ENCODE results near the gene SORBS1. TPM values are rescaled to one million over a fixed set of nuclear protein-coding genes. Genes with fewer than 3 reads are reported as not detected.

SORBS1 gene
- total RNA-seq, 2 experiments from 2014 or later: 0.13 to 0.70 TPM

- Mint-ChIP-seq H3K4me3 (no peak overlapping the region), H3K27me3 (peaks cover 7% of the 10 kb centered on the region), H3K9me3 (no peaks in the 10 kb centered on the region), H3K27ac (no peak overlapping the region), H3K4me1 (ENCODE audit: low read depth) (no peaks in the 10 kb centered on the region), H3K36me3 (ENCODE audit: low read depth) (no peaks in the 10 kb centered on the region)
- no peak for TF ChIP-seq CTCF (IDR thresholded peaks at IDR 0.05)
- DNase-seq (no peak), ATAC-seq (no peak)
- ChIA-PET POLR2A (no interaction called here), CTCF (interaction anchor here (0.8 to 1.1 kb wide), 2 partner anchors 29 to 37 kb away, joined by 3 read pairs; no protein-coding TSS in a partner anchor)
- intact Hi-C loops (cut with micrococcal nuclease): no loop called here
Measured at GRCh38 chr10:95459446-95460045, 101.6 kb downstream of the SORBS1 start.

- ATAC-seq (no peak), DNase-seq (no peak)
- intact Hi-C loops (cut with micrococcal nuclease): no loop called here
- no peak overlapping the region for H3K4me3 Mint-ChIP-seq
- H3K27ac Mint-ChIP-seq: no peak overlapping the region
- H3K9me3 Mint-ChIP-seq: no peaks in the 10 kb centered on the region
- CTCF ChIA-PET: interaction anchor here (0.8 to 3.1 kb wide), 3 partner anchors 13 to 141 kb away, joined by 3 to 10 read pairs (median 3); no protein-coding TSS in a partner anchor
- POLR2A ChIA-PET: no interaction called here
- no peaks in the 10 kb centered on the region for H3K4me1 Mint-ChIP-seq (ENCODE audit: low read depth)
- no peaks in the 10 kb centered on the region for H3K36me3 Mint-ChIP-seq (ENCODE audit: low read depth)
- TF ChIP-seq CTCF (IDR thresholded peaks at IDR 0.05): no peak
- peaks cover 7% of the 10 kb centered on the region for H3K27me3 Mint-ChIP-seq
Measured at GRCh38 chr10:95458871-95459270, 102.3 kb downstream of the SORBS1 start.

GRCh38 chr10:95458014-95458413, 103.2 kb downstream of the SORBS1 start:
- no peak for DNase-seq
- H3K9me3 Mint-ChIP-seq: no peaks in the 10 kb centered on the region
- H3K36me3 Mint-ChIP-seq (ENCODE audit: low read depth): no peaks in the 10 kb centered on the region
- peaks cover 7% of the 10 kb centered on the region for H3K27me3 Mint-ChIP-seq
- no peak for TF ChIP-seq CTCF (IDR thresholded peaks at IDR 0.05)
- POLR2A ChIA-PET: no interaction called here
- intact Hi-C loops (cut with micrococcal nuclease): no loop called here
- CTCF ChIA-PET: interaction anchor here (1.2 to 3.1 kb wide), 2 partner anchors 12 to 142 kb away, joined by 3 to 10 read pairs; no protein-coding TSS in a partner anchor
- no peak overlapping the region for H3K4me3 Mint-ChIP-seq
- H3K4me1 Mint-ChIP-seq (ENCODE audit: low read depth): no peaks in the 10 kb centered on the region
- ATAC-seq: no peak
- H3K27ac Mint-ChIP-seq: no peak overlapping the region

GRCh38 chr10:95457319-95457886, 103.8 kb downstream of the SORBS1 start:
- no peak for TF ChIP-seq CTCF (IDR thresholded peaks at IDR 0.05)
- ATAC-seq (no peak), DNase-seq (no peak)
- peaks cover 4% of the 10 kb centered on the region for H3K27me3 Mint-ChIP-seq
- intact Hi-C loops (cut with micrococcal nuclease): no loop called here
- ChIA-PET CTCF (interaction anchor here (3.1 kb wide), 1 partner anchor 12 kb away, joined by 10 read pairs; no protein-coding TSS in a partner anchor), POLR2A (no interaction called here)
- no peaks in the 10 kb centered on the region for H3K9me3 Mint-ChIP-seq
- H3K4me3 Mint-ChIP-seq: no peak overlapping the region
- no peaks in the 10 kb centered on the region for H3K4me1 Mint-ChIP-seq (ENCODE audit: low read depth)
- no peak overlapping the region for H3K27ac Mint-ChIP-seq
- H3K36me3 Mint-ChIP-seq (ENCODE audit: low read depth): no peaks in the 10 kb centered on the region

- Mint-ChIP-seq H3K9me3 (no peaks in the 10 kb centered on the region), H3K4me3 (no peak overlapping the region), H3K27ac (no peak overlapping the region), H3K4me1 (ENCODE audit: low read depth) (no peaks in the 10 kb centered on the region), H3K27me3 (peaks cover 4% of the 10 kb centered on the region), H3K36me3 (ENCODE audit: low read depth) (no peaks in the 10 kb centered on the region)
- ChIA-PET POLR2A (no interaction called here), CTCF (interaction anchor here (3.1 kb wide), 1 partner anchor 11 kb away, joined by 10 read pairs; no protein-coding TSS in a partner anchor)
- intact Hi-C loops (cut with micrococcal nuclease): no loop called here
- no peak for TF ChIP-seq CTCF (IDR thresholded peaks at IDR 0.05)
- DNase-seq (no peak), ATAC-seq (no peak)
Measured at GRCh38 chr10:95456516-95456915, 104.7 kb downstream of the SORBS1 start.
